Liver (tissue), 9 donors: ENCODE data around the gene ZNF471. TPM values are rescaled to one million over a fixed set of nuclear protein-coding genes. Genes with fewer than 3 reads are reported as not detected.

Source experiments
- DNase-seq: peaks from one replicate; pipeline ENCODE4 v3.0.0-alpha.2; 2017; ENCODE audit warnings: low spot score
- H3K27ac ChIP-seq, 2 donors: one replicate each; pipeline ENCODE4 v1.7.0; 2013; ENCODE audit warnings: inconsistent platforms in 2 of 2, low read length in 2 of 2, control low read depth in 1 of 2, low read depth in 1 of 2, mild to moderate bottlenecking in 1 of 2
- H3K27me3 ChIP-seq, 4 donors: one replicate each; pipeline versions ENCODE4 v1.6.1 to v1.7.0; 2013; ENCODE audit warnings: low read length in 3 of 4, inconsistent platforms in 1 of 4, mild to moderate bottlenecking in 1 of 4, moderate library complexity in 1 of 4; ENCODE audit not compliant: control insufficient read depth in 4 of 4, insufficient read depth in 4 of 4
- H3K36me3 ChIP-seq, 4 donors: one replicate each; pipeline versions ENCODE4 v1.6.1 to v1.7.0; 2013; ENCODE audit warnings: low read length in 3 of 4, mild to moderate bottlenecking in 3 of 4, low read depth in 1 of 4, moderate library complexity in 1 of 4; ENCODE audit not compliant: control insufficient read depth in 4 of 4, insufficient read depth in 3 of 4
- H3K4me1 ChIP-seq, 4 donors: one replicate each; pipeline versions ENCODE4 v1.6.1 to v1.7.0; 2013; ENCODE audit warnings: low read length in 3 of 4, mild to moderate bottlenecking in 3 of 4, moderate library complexity in 1 of 4; ENCODE audit not compliant: control insufficient read depth in 4 of 4, insufficient read depth in 4 of 4
- H3K4me3 ChIP-seq, 3 donors: one replicate each; pipeline versions ENCODE4 v1.6.1 to v1.7.0; 2013; ENCODE audit warnings: low read length in 3 of 3, control low read depth in 1 of 3, low read depth in 1 of 3, mild to moderate bottlenecking in 1 of 3
- H3K9ac ChIP-seq, 2 donors: one replicate each; pipeline ENCODE4 v1.7.0; 2013; ENCODE audit warnings: low read length in 2 of 2, mild to moderate bottlenecking in 2 of 2, moderate library complexity in 2 of 2, control low read depth in 1 of 2, low read depth in 1 of 2
- H3K9me3 ChIP-seq, 4 donors: one replicate each; pipeline versions ENCODE4 v1.6.1 to v1.7.0; 2013; ENCODE audit warnings: low read length in 3 of 4; ENCODE audit not compliant: control insufficient read depth in 4 of 4
- EGR1 ChIP-seq, 2 donors: IDR thresholded peaks; 2 replicates each; pipeline ENCODE4 v1.6.1; 2016 to 2018; ENCODE audit warnings: antibody characterized with exemption in 2 of 2, low read depth in 2 of 2
- FOXA1 ChIP-seq: IDR thresholded peaks from 2 replicates; pipeline ENCODE4 v1.6.1; 2016; ENCODE audit warnings: antibody characterized with exemption
- FOXA2 ChIP-seq: IDR thresholded peaks from 2 replicates; pipeline ENCODE4 v1.6.1; 2016; ENCODE audit warnings: antibody characterized with exemption
- GABPA ChIP-seq, 2 donors: IDR thresholded peaks in 1 of 2; conservative IDR thresholded peaks in 1 of 2; 2 replicates each; pipeline ENCODE4 v1.6.1; 2016; ENCODE audit warnings: antibody characterized with exemption in 2 of 2, mild to moderate bottlenecking in 1 of 2, moderate library complexity in 1 of 2
- HNF4A ChIP-seq, 2 donors: conservative IDR thresholded peaks; 2 replicates each; pipeline ENCODE4 v1.6.1; 2016; ENCODE audit warnings: antibody characterized with exemption in 2 of 2, mild to moderate bottlenecking in 2 of 2
- HNF4G ChIP-seq: IDR thresholded peaks from 2 replicates; pipeline ENCODE4 v1.6.1; 2016; ENCODE audit warnings: antibody characterized with exemption
- JUND ChIP-seq, 2 donors: IDR thresholded peaks; 2 replicates each; pipeline ENCODE4 v1.6.1; 2016; ENCODE audit warnings: antibody characterized with exemption in 2 of 2
- NR2F2 ChIP-seq: IDR thresholded peaks from 2 replicates; pipeline ENCODE4 v1.6.1; 2016; ENCODE audit warnings: antibody characterized with exemption
- RAD21 ChIP-seq, 2 donors: IDR thresholded peaks; 2 replicates each; pipeline ENCODE4 v1.6.1; 2016; ENCODE audit warnings: antibody characterized with exemption in 2 of 2, mild to moderate bottlenecking in 2 of 2
- RXRA ChIP-seq, 2 donors: IDR thresholded peaks; 2 replicates each; pipeline ENCODE4 v1.6.1; 2017 to 2018; ENCODE audit warnings: antibody characterized with exemption in 2 of 2, mild to moderate bottlenecking in 1 of 2
- SP1 ChIP-seq: IDR thresholded peaks from 2 replicates; pipeline ENCODE4 v1.6.1; 2018; ENCODE audit warnings: antibody characterized with exemption, mild to moderate bottlenecking
- TAF1 ChIP-seq: conservative IDR thresholded peaks from 2 replicates; pipeline ENCODE4 v1.6.1; 2016; ENCODE audit warnings: antibody characterized with exemption, mild to moderate bottlenecking
- YY1 ChIP-seq: IDR thresholded peaks from 2 replicates; pipeline ENCODE4 v1.6.1; 2016; ENCODE audit warnings: antibody characterized with exemption, mild to moderate bottlenecking
- WGBS: extraction: QIAGEN DNeasy Blood & Tissue Kit; methylation state at CpG from one replicate; pipeline ENCODE4 v1.1.7; 2013; 5-methylcytosine and 5-hydroxymethylcytosine counted together
- polyA plus RNA-seq, 2 donors: library from polyadenylated mRNA; stranded (reverse) in 1 of 2; unstranded in 1 of 2; fragments of 200-250 nt in 1 of 2; fragments of >200 nt in 1 of 2; fragmentation: Nextera tagmentation in 1 of 2; extraction: Ambion mirVana in 1 of 2; gene quantifications; one replicate each; pipeline versions ENCODE4 v1.2.1 to v1.2.3, GENCODE V29; 2013 to 2015
- total RNA-seq, 2 donors: library from RNA; depleted of rRNA; stranded (reverse); fragments of >200 nt; gene quantifications; one replicate each; pipeline ENCODE4 v1.2.3, GENCODE V29; 2014
- TF ChIP-seq, protein P1 (sequence below): fragments of 150-350 bp; IDR thresholded peaks from 2 replicates; pipeline ENCODE4 v1.5.1; 2017; ENCODE audit warnings: improper control_type of control experiment, low read depth, low read length; ENCODE audit not compliant: missing input control
- TF ChIP-seq, protein P2 (sequence below): IDR thresholded peaks from 2 replicates; pipeline ENCODE4 v1.6.1; 2016; ENCODE audit warnings: antibody characterized with exemption
- TF ChIP-seq, protein P3 (sequence below): IDR thresholded peaks from 2 replicates; pipeline ENCODE4 v1.6.1; 2016; ENCODE audit warnings: antibody characterized with exemption
- TF ChIP-seq, protein P4 (sequence below): IDR thresholded peaks from 2 replicates; pipeline ENCODE4 v1.6.1; 2016; ENCODE audit warnings: antibody characterized with exemption
- TF ChIP-seq, protein P5 (sequence below): IDR thresholded peaks from 2 replicates; pipeline ENCODE4 v1.6.1; 2016; ENCODE audit warnings: antibody characterized with exemption, mild to moderate bottlenecking
- donor health status: healthy.
- donor health status: healthy.
- donor health status: healthy.
- donor health status: healthy.
- donor health status: healthy.

Gene ZNF471
- total RNA-seq (1 to 10 TPM; 1.0 to 2.3 TPM), polyA plus RNA-seq (under 1 TPM; 0.77 to 0.89 TPM)

DNA sequence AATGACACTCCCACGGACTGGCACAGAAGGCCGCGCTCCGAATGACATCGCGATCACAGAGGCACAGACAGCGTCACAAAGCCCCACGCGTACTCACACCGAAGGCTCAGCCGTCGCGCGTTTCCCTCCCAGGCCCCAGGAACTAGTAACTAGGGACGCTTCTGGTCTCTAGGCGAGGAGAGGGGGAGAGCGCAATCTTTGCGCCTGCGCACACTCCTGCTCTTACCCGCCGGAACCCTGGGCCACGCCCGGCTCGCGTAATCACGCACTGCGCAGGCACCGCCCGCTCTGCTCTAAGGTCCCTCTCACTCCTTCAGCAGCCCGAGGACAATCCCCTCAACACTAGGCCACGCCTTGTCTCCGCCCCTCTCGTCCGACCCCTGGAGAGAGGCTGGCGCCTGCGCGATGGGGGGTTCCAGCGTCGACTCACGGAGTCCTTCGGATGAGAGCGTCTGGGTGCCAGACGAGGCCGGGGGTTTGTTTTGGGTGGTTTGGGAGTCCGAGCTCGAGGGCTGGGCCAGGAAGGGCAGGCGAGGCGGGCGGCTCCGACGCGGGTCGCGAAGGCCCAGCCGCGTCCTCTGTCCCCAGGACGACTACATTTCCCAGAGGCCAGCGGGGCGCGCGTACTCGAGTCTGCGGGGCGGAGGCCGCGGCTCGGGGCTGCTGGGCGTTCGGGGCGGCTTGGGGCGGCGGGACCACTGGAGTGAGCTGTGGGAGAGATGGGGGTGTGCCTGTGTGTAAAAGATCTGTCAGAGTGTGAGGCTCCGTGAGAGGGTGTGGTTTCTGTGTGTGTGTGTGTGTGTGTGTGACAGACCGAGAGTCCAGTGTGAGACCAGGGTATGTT, at the start of gene ZNF471:
ZNF471 (plus strand) TSS at position 410 of the 844 bp plus-strand sequence. CDS start 3,717 bp downstream, outside the sequence.
- Histone ChIP-seq H3K36me3 (peaks cover 0 to 3% (median 1%) of the 10 kb centered on the region in 4 donors), H3K27ac (peak within 1 kb of the TSS; percentile 80 to 86), H3K27me3 (no peaks in the 10 kb centered on the region), H3K9me3 (peaks cover 17 to 61% (median 23%) of the 10 kb centered on the region in 4 donors), H3K9ac (no peak within 1 kb of the TSS), H3K4me3 (peak within 1 kb of the TSS; percentile 49 to 71 (median 55)), H3K4me1 (peaks cover 0 to 10% (median 6%) of the 10 kb centered on the region in 4 donors)
- WGBS = 3% methylated on average over 74 of the region's 74 CpGs
- DNase-seq = peak; percentile 91
- no peak for TF ChIP-seq FOXA2
- TF ChIP-seq NR2F2 = no peak
- TF ChIP-seq, protein P1, sequence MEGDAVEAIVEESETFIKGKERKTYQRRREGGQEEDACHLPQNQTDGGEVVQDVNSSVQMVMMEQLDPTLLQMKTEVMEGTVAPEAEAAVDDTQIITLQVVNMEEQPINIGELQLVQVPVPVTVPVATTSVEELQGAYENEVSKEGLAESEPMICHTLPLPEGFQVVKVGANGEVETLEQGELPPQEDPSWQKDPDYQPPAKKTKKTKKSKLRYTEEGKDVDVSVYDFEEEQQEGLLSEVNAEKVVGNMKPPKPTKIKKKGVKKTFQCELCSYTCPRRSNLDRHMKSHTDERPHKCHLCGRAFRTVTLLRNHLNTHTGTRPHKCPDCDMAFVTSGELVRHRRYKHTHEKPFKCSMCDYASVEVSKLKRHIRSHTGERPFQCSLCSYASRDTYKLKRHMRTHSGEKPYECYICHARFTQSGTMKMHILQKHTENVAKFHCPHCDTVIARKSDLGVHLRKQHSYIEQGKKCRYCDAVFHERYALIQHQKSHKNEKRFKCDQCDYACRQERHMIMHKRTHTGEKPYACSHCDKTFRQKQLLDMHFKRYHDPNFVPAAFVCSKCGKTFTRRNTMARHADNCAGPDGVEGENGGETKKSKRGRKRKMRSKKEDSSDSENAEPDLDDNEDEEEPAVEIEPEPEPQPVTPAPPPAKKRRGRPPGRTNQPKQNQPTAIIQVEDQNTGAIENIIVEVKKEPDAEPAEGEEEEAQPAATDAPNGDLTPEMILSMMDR = no peak
- TF ChIP-seq, protein P2, sequence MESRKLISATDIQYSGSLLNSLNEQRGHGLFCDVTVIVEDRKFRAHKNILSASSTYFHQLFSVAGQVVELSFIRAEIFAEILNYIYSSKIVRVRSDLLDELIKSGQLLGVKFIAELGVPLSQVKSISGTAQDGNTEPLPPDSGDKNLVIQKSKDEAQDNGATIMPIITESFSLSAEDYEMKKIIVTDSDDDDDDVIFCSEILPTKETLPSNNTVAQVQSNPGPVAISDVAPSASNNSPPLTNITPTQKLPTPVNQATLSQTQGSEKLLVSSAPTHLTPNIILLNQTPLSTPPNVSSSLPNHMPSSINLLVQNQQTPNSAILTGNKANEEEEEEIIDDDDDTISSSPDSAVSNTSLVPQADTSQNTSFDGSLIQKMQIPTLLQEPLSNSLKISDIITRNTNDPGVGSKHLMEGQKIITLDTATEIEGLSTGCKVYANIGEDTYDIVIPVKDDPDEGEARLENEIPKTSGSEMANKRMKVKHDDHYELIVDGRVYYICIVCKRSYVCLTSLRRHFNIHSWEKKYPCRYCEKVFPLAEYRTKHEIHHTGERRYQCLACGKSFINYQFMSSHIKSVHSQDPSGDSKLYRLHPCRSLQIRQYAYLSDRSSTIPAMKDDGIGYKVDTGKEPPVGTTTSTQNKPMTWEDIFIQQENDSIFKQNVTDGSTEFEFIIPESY = peak; percentile 68
- TF ChIP-seq RAD21 (IDR thresholded peaks at IDR 0.05) = no peak
- TF ChIP-seq SP1 = peak; percentile 60
- no peak for TF ChIP-seq FOXA1
- no peak for TF ChIP-seq HNF4G
- no peak for TF ChIP-seq TAF1
- peak in 1 of 2 donors; percentile 79 for TF ChIP-seq GABPA (IDR thresholded peaks at IDR 0.05 in 1 of 2, conservative IDR thresholded peaks at IDR 0.05 in 1 of 2)
- TF ChIP-seq JUND (IDR thresholded peaks at IDR 0.05) = no peak
- TF ChIP-seq RXRA (IDR thresholded peaks at IDR 0.05) = peak; percentile 43 to 44
- TF ChIP-seq, protein P3, sequence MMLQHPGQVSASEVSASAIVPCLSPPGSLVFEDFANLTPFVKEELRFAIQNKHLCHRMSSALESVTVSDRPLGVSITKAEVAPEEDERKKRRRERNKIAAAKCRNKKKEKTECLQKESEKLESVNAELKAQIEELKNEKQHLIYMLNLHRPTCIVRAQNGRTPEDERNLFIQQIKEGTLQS = no peak
- peak; percentile 78 for TF ChIP-seq YY1
- TF ChIP-seq, protein P4, sequence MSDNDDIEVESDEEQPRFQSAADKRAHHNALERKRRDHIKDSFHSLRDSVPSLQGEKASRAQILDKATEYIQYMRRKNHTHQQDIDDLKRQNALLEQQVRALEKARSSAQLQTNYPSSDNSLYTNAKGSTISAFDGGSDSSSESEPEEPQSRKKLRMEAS = peak; percentile 42
- TF ChIP-seq, protein P5, sequence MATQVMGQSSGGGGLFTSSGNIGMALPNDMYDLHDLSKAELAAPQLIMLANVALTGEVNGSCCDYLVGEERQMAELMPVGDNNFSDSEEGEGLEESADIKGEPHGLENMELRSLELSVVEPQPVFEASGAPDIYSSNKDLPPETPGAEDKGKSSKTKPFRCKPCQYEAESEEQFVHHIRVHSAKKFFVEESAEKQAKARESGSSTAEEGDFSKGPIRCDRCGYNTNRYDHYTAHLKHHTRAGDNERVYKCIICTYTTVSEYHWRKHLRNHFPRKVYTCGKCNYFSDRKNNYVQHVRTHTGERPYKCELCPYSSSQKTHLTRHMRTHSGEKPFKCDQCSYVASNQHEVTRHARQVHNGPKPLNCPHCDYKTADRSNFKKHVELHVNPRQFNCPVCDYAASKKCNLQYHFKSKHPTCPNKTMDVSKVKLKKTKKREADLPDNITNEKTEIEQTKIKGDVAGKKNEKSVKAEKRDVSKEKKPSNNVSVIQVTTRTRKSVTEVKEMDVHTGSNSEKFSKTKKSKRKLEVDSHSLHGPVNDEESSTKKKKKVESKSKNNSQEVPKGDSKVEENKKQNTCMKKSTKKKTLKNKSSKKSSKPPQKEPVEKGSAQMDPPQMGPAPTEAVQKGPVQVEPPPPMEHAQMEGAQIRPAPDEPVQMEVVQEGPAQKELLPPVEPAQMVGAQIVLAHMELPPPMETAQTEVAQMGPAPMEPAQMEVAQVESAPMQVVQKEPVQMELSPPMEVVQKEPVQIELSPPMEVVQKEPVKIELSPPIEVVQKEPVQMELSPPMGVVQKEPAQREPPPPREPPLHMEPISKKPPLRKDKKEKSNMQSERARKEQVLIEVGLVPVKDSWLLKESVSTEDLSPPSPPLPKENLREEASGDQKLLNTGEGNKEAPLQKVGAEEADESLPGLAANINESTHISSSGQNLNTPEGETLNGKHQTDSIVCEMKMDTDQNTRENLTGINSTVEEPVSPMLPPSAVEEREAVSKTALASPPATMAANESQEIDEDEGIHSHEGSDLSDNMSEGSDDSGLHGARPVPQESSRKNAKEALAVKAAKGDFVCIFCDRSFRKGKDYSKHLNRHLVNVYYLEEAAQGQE = no peak
- TF ChIP-seq HNF4A (conservative IDR thresholded peaks at IDR 0.05) = peak in 1 of 2 donors; percentile 31
- TF ChIP-seq EGR1 (IDR thresholded peaks at IDR 0.05; ENCODE audit: low read depth in 2 of 2) = no peak
